A549 treated with RU486 at 1 μM for 4 hours (cell line): ENCODE results near the gene ZNF770. TPM values are rescaled to one million over a fixed set of nuclear protein-coding genes. Genes with fewer than 3 reads are reported as not detected.

Experiments
- total RNA-seq: library from RNA; stranded (reverse); fragments of 200-300 nt; extraction: Qiagen RNA extraction; gene quantifications from 5 replicates; pipeline ENCODE4 v1.2.3, GENCODE V29; 2022; ENCODE audit warnings: low read depth

Gene ZNF770
- total RNA-seq = 6.1 to 17.7 TPM (median 16.8 TPM) in 5 replicates

DNA sequence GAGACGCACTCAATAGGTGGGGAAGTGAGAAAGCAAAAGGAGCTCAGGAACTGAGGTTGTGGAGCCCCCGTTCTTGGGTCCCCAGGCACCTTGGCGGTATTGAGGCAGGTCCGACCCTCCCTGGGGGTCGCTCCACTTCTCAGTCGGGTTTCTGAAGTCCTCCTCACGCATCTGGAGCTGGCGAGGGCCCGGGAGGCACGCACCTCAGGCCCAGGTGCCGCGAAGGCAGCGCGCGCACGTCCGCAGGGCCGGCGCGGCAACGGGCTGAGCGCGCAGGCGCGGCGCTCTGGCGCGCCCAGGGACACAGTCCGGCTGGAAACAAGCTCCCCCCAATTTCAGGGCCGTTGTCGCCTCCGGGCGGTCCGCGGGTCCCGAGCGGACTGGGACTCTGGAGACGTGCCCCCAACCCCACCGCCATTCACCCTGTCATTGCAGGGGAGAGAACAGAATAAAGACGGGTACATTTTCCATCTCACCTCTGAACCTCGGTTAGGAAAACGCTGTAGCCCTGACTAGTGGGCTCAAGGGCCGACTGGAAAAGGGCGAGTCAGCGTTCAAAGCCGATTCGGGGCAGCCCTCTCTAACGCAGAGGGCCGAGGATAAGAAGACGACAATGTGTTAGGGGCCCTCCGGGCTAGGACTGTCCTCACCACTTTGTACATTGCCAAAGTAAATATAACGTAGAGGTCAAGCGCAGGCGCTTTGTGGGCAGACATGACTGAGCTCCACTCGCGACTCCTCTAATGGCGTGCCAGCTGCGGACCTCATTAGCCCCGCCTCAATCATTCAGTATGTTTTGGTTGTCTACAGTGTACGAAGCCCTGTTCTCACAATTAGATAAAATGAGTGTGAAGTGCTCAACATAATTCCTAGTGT, at the start of gene ZNF770:
Gene ZNF770, minus strand, starts transcription at position 261 of the 876 bp plus-strand sequence. CDS start 4,853 bp downstream, outside the sequence.

GRCh38 chr15:34969340-34970097, 18.6 kb downstream of the ZNF770 start, which contains the start of gene AQR:
AQR (minus strand) TSS chr15:34969742; CDS start chr15:34969613, 129 bp downstream.

Other genes starting within 250 kb of the ZNF770 start
- gene GJD2, start 233.3 kb downstream of the ZNF770 start, total RNA-seq = not detected in 5 replicates
- 0.14 to 0.48 TPM (median 0.33 TPM) in 5 replicates for gene ACTC1, start 192.7 kb downstream of the ZNF770 start, total RNA-seq
- gene AQR, start 18.5 kb downstream of the ZNF770 start, total RNA-seq = 28.2 to 38.5 TPM (median 33.0 TPM) in 5 replicates
- not detected in 5 replicates for gene NANOGP8, start 97.0 kb upstream of the ZNF770 start, total RNA-seq